MM.1S (cell line): ENCODE data around the gene CALR3.

Experiments
- EZH2 ChIP-seq: fragments of 300-600 bp; sonication (generic); optimal IDR thresholded peaks from 2 replicates; pipeline ENCODE3; 2017; ENCODE audit warnings: low read depth, mild to moderate bottlenecking, antibody characterized with exemption, low read length, mixed read lengths
- EZH2phosphoT487 ChIP-seq: fragments of 300-600 bp; sonication (generic); IDR thresholded peaks from 2 replicates; pipeline ENCODE4 v1.6.1; 2018; ENCODE audit warnings: antibody characterized with exemption, low read length
- TF ChIP-seq, protein P1 (sequence below): fragments of 300-600 bp; sonication (generic); IDR thresholded peaks from 2 replicates; pipeline ENCODE4 v1.5.1; 2016; ENCODE audit warnings: antibody characterized with exemption, low read length, mixed read lengths

GRCh38 chr19:16467581-16467980, 28.4 kb downstream of the CALR3 start:
- TF ChIP-seq, protein P1, sequence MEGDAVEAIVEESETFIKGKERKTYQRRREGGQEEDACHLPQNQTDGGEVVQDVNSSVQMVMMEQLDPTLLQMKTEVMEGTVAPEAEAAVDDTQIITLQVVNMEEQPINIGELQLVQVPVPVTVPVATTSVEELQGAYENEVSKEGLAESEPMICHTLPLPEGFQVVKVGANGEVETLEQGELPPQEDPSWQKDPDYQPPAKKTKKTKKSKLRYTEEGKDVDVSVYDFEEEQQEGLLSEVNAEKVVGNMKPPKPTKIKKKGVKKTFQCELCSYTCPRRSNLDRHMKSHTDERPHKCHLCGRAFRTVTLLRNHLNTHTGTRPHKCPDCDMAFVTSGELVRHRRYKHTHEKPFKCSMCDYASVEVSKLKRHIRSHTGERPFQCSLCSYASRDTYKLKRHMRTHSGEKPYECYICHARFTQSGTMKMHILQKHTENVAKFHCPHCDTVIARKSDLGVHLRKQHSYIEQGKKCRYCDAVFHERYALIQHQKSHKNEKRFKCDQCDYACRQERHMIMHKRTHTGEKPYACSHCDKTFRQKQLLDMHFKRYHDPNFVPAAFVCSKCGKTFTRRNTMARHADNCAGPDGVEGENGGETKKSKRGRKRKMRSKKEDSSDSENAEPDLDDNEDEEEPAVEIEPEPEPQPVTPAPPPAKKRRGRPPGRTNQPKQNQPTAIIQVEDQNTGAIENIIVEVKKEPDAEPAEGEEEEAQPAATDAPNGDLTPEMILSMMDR = no peak
- no peak for TF ChIP-seq EZH2
- TF ChIP-seq EZH2phosphoT487 = no peak
